Stimulated activated CD8-positive, alpha-beta memory T cell treated with anti-CD3 and anti-CD28 coated beads, Interleukin-12 subunit alpha, Interleukin-12 subunit beta, amount 100 ng/mL, for 4 hours (primary cell): ENCODE results near the gene KHNYN.

ENCODE experiments used
- DNase-seq: peaks from one replicate; pipeline ENCODE4 v3.0.0-alpha.2; 2020; ENCODE audit warnings: low read depth

Gene KHNYN

DNA sequence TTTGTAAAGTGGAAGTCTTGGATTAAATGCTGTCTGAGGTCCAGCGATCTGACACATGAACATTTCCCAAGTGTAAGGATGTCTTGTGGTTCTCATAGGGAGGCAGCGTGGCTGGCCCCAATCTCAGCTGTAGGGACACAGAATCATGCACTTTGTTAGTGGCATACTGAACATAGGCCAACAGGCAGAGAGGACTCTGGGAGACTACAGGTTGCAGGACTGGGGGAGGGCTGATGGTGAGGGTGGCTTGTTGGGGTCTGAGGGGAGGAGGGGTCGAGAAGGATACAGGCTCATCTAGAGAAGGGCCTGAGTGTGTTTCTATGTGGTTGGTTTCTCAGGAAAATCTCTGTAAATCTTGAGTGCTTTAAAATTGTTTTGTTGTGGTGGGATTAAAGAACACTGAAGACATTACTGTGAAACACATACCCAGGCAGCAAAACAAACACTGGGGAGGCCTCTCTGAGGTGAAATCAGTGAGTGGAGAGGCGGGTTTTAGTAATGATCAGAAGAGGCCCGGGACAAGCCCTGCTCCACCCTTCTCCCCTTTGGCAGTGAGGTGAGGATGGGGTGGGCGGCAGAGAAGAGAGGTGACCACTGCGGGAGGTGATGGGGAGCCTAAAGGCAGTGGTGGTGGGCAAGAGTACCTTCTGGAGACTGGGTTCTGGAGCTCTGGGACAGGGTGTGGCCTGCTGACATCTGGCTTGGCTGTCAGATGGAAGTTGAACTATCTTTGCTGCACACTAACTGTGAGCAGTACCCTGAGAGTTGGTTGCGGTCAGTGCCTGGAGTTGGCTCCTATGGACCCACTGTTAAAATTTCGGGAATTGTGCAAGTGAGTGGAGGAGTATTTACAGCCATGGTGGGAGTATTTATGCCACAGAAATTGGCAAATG, 27.7 kb upstream of the KHNYN start:
- DNase-seq, result no peak

GRCh38 chr14:24403294-24403998, 26.3 kb upstream of the KHNYN start:
- DNase-seq, result no peak

DNA sequence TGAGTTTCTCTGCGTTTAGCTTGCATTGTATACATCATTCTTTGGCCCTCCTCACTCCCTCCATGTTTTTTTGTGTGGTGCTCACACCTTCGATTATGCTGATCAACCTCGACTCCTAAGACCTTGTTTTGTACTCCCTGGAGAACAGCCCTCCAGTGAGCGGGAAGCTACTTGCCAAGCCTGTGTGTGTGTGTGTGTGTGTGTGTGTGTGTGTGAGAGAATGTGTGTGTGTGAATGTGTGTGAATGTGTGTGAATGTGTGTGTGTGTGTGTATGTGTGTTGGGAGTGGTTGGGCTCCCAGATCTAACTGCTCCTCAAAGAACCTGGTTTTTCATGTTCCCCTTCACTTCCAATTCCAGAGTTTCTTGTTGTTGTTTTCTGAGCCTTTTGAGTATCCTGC, 24.9 kb upstream of the KHNYN start:
- DNase-seq, result no peak

- no peak for DNase-seq
Observed at GRCh38 chr14:24406416-24406815, 23.3 kb upstream of the KHNYN start.

DNA sequence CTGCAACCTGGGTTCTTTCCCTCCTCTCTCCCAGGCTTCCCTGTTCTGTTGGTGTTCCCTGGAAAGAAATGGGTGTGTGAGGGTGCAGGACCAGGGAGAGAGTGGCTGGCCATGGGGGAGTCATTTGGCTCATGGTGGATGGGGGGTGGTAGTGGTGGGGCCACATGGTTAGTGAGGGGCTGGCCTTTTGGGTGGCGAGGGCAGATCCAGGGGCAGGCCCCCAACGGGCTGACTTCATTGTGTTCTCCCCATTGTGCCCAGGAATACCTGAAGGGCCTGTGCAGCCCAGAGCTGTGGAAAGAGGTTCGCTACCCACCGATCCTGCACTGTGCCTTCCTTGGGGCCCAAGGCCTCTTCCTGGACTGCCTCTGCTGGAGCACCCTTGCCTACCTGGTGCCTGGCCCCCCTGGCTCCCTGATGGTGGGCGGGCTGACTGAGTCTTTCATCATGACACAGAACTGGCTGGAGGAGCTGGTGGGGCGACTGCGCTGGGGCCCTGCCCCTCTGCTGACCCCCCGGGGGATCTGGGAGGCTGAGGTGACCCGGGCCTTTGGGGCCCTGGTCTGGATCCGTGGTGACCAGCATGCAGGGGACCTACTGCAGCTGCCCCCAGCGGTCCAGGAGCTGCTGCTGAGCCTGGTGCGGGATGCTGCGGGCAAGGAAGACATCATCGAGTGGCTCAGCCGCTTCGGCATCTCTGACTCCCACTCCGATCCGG, 22.0 kb upstream of the KHNYN start:
- DNase-seq, result no peak

DNA sequence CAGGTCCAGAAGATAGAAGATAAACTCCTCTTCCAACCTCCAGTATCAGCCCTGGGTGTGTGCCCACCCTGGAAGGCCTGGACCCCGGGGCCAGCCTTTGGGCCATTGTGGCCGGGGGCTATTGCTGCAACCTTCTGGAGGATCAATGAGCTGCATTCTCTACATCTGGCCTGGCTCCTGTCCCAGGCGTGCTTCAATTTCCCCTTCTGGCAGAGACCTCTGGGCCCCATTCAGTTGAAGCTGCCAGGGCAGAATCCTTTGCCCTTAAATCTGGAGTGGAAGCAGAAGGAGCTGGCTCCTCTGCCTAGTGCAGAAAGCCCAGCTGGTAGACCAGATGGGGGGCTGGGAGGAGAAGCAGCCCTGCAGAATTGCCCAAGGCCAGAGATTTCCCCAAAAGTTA, 21.0 kb upstream of the KHNYN start:
- DNase-seq, result no peak

GRCh38 chr14:24409192-24409591, 20.6 kb upstream of the KHNYN start:
- no peak for DNase-seq

- DNase-seq, result no peak
Observed at GRCh38 chr14:24409956-24410355, 19.8 kb upstream of the KHNYN start.

DNA sequence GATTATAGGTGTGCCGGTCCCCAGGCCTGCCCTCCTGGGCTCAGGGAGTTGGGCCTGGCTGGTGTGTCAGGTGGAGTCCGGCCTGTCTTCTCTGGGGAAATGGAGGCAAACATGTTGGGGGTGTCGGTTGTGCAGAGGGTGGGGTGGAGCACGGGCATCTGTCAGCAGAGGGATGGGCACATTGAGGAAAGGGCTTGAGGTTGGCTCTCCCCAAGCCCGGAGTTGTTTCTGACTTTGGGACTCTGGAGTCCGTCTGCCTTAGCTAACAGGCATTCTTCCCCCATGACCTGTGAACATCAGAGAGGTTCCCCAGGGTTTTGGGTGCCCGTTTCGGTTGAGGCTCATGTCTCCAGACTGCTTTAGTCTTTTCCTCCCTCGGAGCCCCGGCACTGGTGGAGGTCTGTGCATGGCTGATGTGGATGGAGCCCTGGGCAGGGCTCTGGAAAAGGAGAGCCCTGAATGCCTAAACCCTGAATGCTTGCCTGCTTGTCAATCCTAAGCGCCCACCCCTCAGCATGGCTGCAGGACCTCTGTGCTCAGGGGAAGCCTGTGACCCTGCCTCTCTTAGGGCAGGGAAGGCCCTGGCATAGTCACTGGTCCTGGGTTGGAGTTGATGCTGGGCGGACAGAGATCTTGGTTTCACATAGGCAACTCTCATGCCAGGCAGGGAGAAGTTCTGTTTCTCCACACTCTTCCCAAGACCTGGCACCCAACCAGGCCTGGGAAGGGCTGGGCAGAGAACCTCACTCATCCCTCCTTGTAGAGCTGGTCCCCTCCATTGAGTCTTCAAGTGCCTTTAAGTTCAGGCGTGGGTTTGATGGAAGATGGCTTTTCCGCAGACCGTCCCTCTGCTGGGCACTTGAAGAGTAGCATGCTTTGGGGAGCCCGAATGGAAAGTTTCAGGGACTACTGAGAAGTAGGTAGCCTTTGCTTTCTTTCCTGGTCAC, 18.0 kb upstream of the KHNYN start:
- no peak for DNase-seq

DNA sequence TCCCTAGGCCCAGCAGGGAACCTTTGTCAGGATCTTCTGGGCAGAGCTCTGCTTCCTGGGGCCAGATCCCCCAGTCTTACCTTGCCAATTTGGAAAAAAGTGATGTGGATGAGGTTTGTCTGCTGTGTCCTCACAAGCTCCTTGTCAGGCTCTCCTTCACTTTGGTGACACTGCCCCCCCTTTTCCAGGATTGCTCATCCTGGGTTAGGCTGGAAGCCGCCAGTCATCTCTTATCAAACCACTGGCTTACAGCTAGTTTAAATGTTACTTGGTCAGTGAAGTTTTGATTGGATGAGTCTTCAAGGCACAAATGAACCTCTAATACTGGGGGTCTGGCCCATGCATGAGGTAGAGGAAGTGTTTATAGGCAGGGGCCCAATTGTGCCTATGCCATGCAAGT, 15.7 kb upstream of the KHNYN start:
- no peak for DNase-seq

- DNase-seq, result no peak
Observed at GRCh38 chr14:24414732-24415420, 14.9 kb upstream of the KHNYN start.

GRCh38 chr14:24415421-24416253, 14.1 kb upstream of the KHNYN start:
- no peak for DNase-seq

- no peak for DNase-seq
Observed at GRCh38 chr14:24416254-24416931, 13.4 kb upstream of the KHNYN start.

GRCh38 chr14:24416932-24417619, 12.7 kb upstream of the KHNYN start:
- DNase-seq, result no peak

DNA sequence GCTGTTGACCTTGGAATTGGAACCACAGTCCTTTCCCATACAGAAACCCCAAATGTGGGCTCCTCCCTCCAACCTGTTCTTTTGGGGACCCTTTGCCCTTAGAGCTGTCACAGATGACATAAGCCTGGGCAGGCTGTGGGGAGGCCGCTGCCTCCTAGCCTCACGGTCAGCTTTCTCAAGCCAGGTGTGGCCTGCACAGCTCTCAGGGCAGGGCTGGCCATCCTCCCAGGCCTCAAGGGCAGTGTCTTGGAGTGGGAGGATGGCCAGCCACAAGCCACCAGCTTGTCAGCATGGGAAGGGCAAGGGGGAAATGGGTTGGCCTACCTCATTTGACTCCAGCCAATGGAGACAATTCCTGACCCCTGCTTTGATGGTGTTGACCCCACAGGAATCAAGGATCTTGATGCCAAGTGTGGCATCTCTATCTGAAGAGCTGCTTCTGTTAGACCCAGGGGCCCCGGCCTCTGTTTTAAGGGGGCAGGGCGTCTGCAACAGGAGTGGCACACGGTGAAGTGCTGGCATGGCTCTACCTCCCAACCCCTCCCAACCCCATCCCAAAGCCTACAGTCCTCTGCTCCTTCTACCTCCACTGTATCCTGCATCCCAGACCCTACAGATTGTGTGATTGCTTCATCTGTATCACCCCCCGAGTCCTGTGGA, 11.8 kb upstream of the KHNYN start:
- no peak for DNase-seq

GRCh38 chr14:24418492-24418873, 11.3 kb upstream of the KHNYN start:
- no peak for DNase-seq

GRCh38 chr14:24422261-24422660, 7.5 kb upstream of the KHNYN start:
- DNase-seq, result no peak
